H9 (cell line): Measurements from ENCODE around the gene DUSP21. TPM values are rescaled to one million over a fixed set of nuclear protein-coding genes. Genes with fewer than 3 reads are reported as not detected.
"Not testable (repeated sequence)": the region's sequence is repeated elsewhere in the genome, so short reads cannot be mapped to it uniquely, and the experiment has no call there.

ENCODE experiments used
- DNase-seq: peaks from one replicate; pipeline ENCODE4 v3.0.0-alpha.2; 2017
- H2AFZ ChIP-seq: one replicate; pipeline ENCODE4 v1.6.1; 2013; ENCODE audit warnings: mild to moderate bottlenecking, low read length, control low read depth, moderate library complexity
- H2AK5ac ChIP-seq: 2 replicates; pipeline ENCODE4 v1.6.1; 2013; ENCODE audit warnings: low read length, control low read depth, mixed read lengths; ENCODE audit not compliant: insufficient read length
- H2BK120ac ChIP-seq: one replicate; pipeline ENCODE4 v1.6.1; 2013; ENCODE audit warnings: low read depth, mild to moderate bottlenecking, low read length, control low read depth, inconsistent platforms; ENCODE audit not compliant: poor library complexity, severe bottlenecking
- H2BK12ac ChIP-seq: 2 replicates; pipeline ENCODE4 v1.6.1; 2013; ENCODE audit warnings: low read length, control low read depth, mixed read lengths, low read depth; ENCODE audit not compliant: insufficient read length
- H2BK15ac ChIP-seq: 2 replicates; pipeline ENCODE4 v1.6.1; 2013; ENCODE audit warnings: low read depth, low read length, control low read depth
- H2BK20ac ChIP-seq: one replicate; pipeline ENCODE4 v1.6.1; 2013; ENCODE audit warnings: low read depth, mild to moderate bottlenecking, low read length, control low read depth, inconsistent platforms; ENCODE audit not compliant: poor library complexity, severe bottlenecking
- H2BK5ac ChIP-seq: 2 replicates; pipeline ENCODE4 v1.6.1; 2013; ENCODE audit warnings: low read length, control low read depth, mixed read lengths; ENCODE audit not compliant: insufficient read length
- H3K14ac ChIP-seq: 2 replicates; pipeline ENCODE4 v1.6.1; 2013; ENCODE audit warnings: low read length, control low read depth; ENCODE audit not compliant: insufficient read depth
- H3K18ac ChIP-seq: 2 replicates; pipeline ENCODE4 v1.6.1; 2013; ENCODE audit warnings: low read depth, mild to moderate bottlenecking, mixed read lengths, low read length, control low read depth; ENCODE audit not compliant: insufficient read length
- H3K23ac ChIP-seq: 2 replicates; pipeline ENCODE4 v1.6.1; 2013; ENCODE audit warnings: low read length, control low read depth, mixed read lengths, low read depth; ENCODE audit not compliant: insufficient read length
- H3K23me2 ChIP-seq: 2 replicates; pipeline ENCODE4 v1.6.1; 2013; ENCODE audit warnings: low read depth, mild to moderate bottlenecking, mixed read lengths, low read length, control low read depth; ENCODE audit not compliant: insufficient read length, poor library complexity, severe bottlenecking
- H3K27ac ChIP-seq: 2 replicates; pipeline ENCODE4 v1.5.1; 2013; ENCODE audit warnings: low read length, control low read depth, mixed read lengths, low read depth; ENCODE audit not compliant: insufficient read length
- H3K27me3 ChIP-seq: 2 replicates; pipeline ENCODE4 v1.6.1; 2013; ENCODE audit warnings: low read length, control low read depth, inconsistent platforms; ENCODE audit not compliant: insufficient read depth
- H3K4ac ChIP-seq: 2 replicates; pipeline ENCODE4 v1.6.1; 2013; ENCODE audit warnings: low read depth, mild to moderate bottlenecking, control low read depth, inconsistent platforms, low read length, moderate library complexity
- H3K4me1 ChIP-seq: 2 replicates; pipeline ENCODE4 v1.6.1; 2013; ENCODE audit warnings: low read length, control low read depth, inconsistent platforms; ENCODE audit not compliant: insufficient read depth
- H3K4me2 ChIP-seq: 2 replicates; pipeline ENCODE4 v1.6.1; 2013; ENCODE audit warnings: low read length, control low read depth, mixed read lengths; ENCODE audit not compliant: insufficient read length, insufficient read depth
- H3K56ac ChIP-seq: 2 replicates; pipeline ENCODE4 v1.6.1; 2013; ENCODE audit warnings: low read depth, mild to moderate bottlenecking, mixed read lengths, low read length, control low read depth; ENCODE audit not compliant: insufficient read length
- H3K79me1 ChIP-seq: 2 replicates; pipeline ENCODE4 v1.6.1; 2013; ENCODE audit warnings: low read depth, mild to moderate bottlenecking, moderate library complexity, low read length, control low read depth, inconsistent platforms; ENCODE audit not compliant: insufficient read depth, poor library complexity, severe bottlenecking
- H3K79me2 ChIP-seq: 2 replicates; pipeline ENCODE4 v1.6.1; 2013; ENCODE audit warnings: low read length, control low read depth, inconsistent platforms; ENCODE audit not compliant: insufficient read depth
- H3K9ac ChIP-seq: 2 replicates; pipeline ENCODE4 v1.6.1; 2013; ENCODE audit warnings: low read length, control low read depth, mixed read lengths; ENCODE audit not compliant: insufficient read length; ENCODE audit errors: extremely low read depth
- H3K9me3 ChIP-seq: one replicate; pipeline ENCODE4 v1.6.1; 2013; ENCODE audit warnings: low read depth, low read length, inconsistent platforms; ENCODE audit not compliant: control insufficient read depth
- H3T11ph ChIP-seq: one replicate; pipeline ENCODE4 v1.6.1; 2013; ENCODE audit warnings: mild to moderate bottlenecking, low read length, control low read depth, inconsistent platforms
- H4K20me1 ChIP-seq: one replicate; pipeline ENCODE4 v1.6.1; 2013; ENCODE audit not compliant: control insufficient read depth, insufficient read length, insufficient read depth
- H4K5ac ChIP-seq: 2 replicates; pipeline ENCODE4 v1.6.1; 2013; ENCODE audit warnings: low read depth, mild to moderate bottlenecking, mixed read lengths, low read length, control low read depth; ENCODE audit not compliant: insufficient read length
- H4K8ac ChIP-seq: replicated peaks from 2 replicates; pipeline ENCODE4 v1.6.1; 2013; ENCODE audit warnings: low read length, control low read depth, mixed read lengths, low read depth; ENCODE audit not compliant: insufficient read length
- H4K91ac ChIP-seq: 2 replicates; pipeline ENCODE4 v1.6.1; 2013; ENCODE audit warnings: low read depth, mild to moderate bottlenecking, moderate library complexity, mixed read lengths, low read length, control low read depth; ENCODE audit not compliant: insufficient read length
- H3K27ac Mint-ChIP-seq, 3 experiments: 2 replicates in 2 of 3; 3 replicates in 1 of 3; pipeline ENCODE4 v1.8.0; 2020 to 2021; ENCODE audit warnings: mixed read lengths in 3 of 3, mild to moderate bottlenecking in 1 of 3, moderate library complexity in 1 of 3
- H3K27me3 Mint-ChIP-seq: 2 replicates; pipeline ENCODE4 v1.8.0; 2021; ENCODE audit warnings: low read depth, mild to moderate bottlenecking, moderate library complexity, mixed read lengths
- H3K36me3 Mint-ChIP-seq, 3 experiments: 2 replicates in 2 of 3; 3 replicates in 1 of 3; pipeline ENCODE4 v1.8.0; 2020 to 2021; ENCODE audit warnings: low read depth in 3 of 3, mixed read lengths in 3 of 3; ENCODE audit not compliant: insufficient read depth in 1 of 3
- H3K4me1 Mint-ChIP-seq, 2 experiments: 2 replicates each; pipeline ENCODE4 v1.8.0; 2020; ENCODE audit warnings: mixed read lengths in 2 of 2
- H3K4me3 Mint-ChIP-seq, 2 experiments: 2 replicates in 1 of 2; 3 replicates in 1 of 2; pipeline ENCODE4 v1.8.0; 2020 to 2021; ENCODE audit warnings: mild to moderate bottlenecking in 2 of 2, mixed read lengths in 2 of 2, moderate library complexity in 1 of 2
- H3K9me3 Mint-ChIP-seq, 2 experiments: 2 replicates in 1 of 2; 3 replicates in 1 of 2; pipeline ENCODE4 v1.8.0; 2020; ENCODE audit warnings: mild to moderate bottlenecking in 2 of 2, mixed read lengths in 2 of 2, moderate library complexity in 1 of 2
- CTCF ChIP-seq: fragments of 200-600 bp; sonication (generic); conservative IDR thresholded peaks from 3 replicates; pipeline ENCODE4 v1.8.0; 2021; ENCODE audit warnings: antibody characterized with exemption, mild to moderate bottlenecking
- WGBS: extraction: QIAGEN DNeasy Blood & Tissue Kit; methylation state at CpG from one replicate; pipeline ENCODE4 v1.1.7; 2013; ENCODE audit warnings: missing lambda C conversion rate, low lambda C conversion rate, mixed read lengths; ENCODE audit not compliant: insufficient read length; ENCODE audit errors: extremely low coverage; 5-methylcytosine and 5-hydroxymethylcytosine counted together
- total RNA-seq: library from RNA; stranded (reverse); gene quantifications from 2 replicates; pipeline ENCODE4 v1.2.1, GENCODE V29; 2021

DUSP21 gene
- total RNA-seq, 1 experiment from 2014 or later: not detected

- Histone ChIP-seq H4K20me1 (no peaks in the 10 kb centered on the region), H3K23ac (no peak overlapping the region), H3K4me1 (no peaks in the 10 kb centered on the region), H3K14ac (no peak overlapping the region), H3K56ac (no peak overlapping the region), H3K9ac (no peak overlapping the region), H2AK5ac (no peak overlapping the region), H2BK20ac (no peak overlapping the region), H2BK5ac (no peak overlapping the region), H3K27ac (no peak overlapping the region), H4K5ac (no peak overlapping the region), H3K4me2 (no peak overlapping the region), H3K18ac (no peak overlapping the region), H3K27me3 (no peaks in the 10 kb centered on the region), H2AFZ (no peak overlapping the region), H3T11ph (no peak overlapping the region), H3K23me2 (no peaks in the 10 kb centered on the region), H2BK12ac (no peak overlapping the region), H3K79me2 (no peaks in the 10 kb centered on the region), H4K91ac (no peak overlapping the region), H4K8ac (no peak overlapping the region), H2BK120ac (no peak overlapping the region), H3K4ac (no peak overlapping the region), H3K79me1 (no peaks in the 10 kb centered on the region), H3K9me3 (no peaks in the 10 kb centered on the region), H2BK15ac (no peak overlapping the region)
- Mint-ChIP-seq H3K4me3 (no peak overlapping the region), H3K36me3 (peaks cover 2 to 7% (median 6%) of the 10 kb centered on the region in 3 experiments; a peak in 3 of 7 replicates), H3K27me3 (no peaks in the 10 kb centered on the region), H3K4me1 (peaks cover 0 to 4% of the 10 kb centered on the region in 2 experiments; a peak in 1 of 4 replicates), H3K27ac (no peak overlapping the region), H3K9me3 (peaks cover 29 to 37% of the 10 kb centered on the region in 2 experiments)
- no peak for TF ChIP-seq CTCF
- no peak for DNase-seq
These were observed 21.2 kb upstream of the DUSP21 start for GRCh38 chrX:44822601-44823000.

GRCh38 chrX:44823193-44823592 is 20.6 kb upstream of the DUSP21 start:
- not testable (repeated sequence) for H4K8ac ChIP-seq, H2BK5ac ChIP-seq, H3K4me1 Mint-ChIP-seq, H4K91ac ChIP-seq, H2BK120ac ChIP-seq, H3K18ac ChIP-seq, H3K4me3 Mint-ChIP-seq, DNase-seq, H3K27me3 Mint-ChIP-seq, H3T11ph ChIP-seq, H2BK12ac ChIP-seq, H3K4ac ChIP-seq, H3K4me1 ChIP-seq, H3K27me3 ChIP-seq, H3K79me1 ChIP-seq, H3K27ac Mint-ChIP-seq, H2AFZ ChIP-seq, H4K5ac ChIP-seq, H2BK20ac ChIP-seq, H3K36me3 Mint-ChIP-seq, H3K9ac ChIP-seq, H3K14ac ChIP-seq, H2BK15ac ChIP-seq, H3K23me2 ChIP-seq, H2AK5ac ChIP-seq, H3K56ac ChIP-seq, H3K79me2 ChIP-seq, H3K23ac ChIP-seq, H3K9me3 ChIP-seq, H4K20me1 ChIP-seq, H3K27ac ChIP-seq, H3K4me2 ChIP-seq
- peaks cover 33 to 38% of the 10 kb centered on the region in 2 experiments for H3K9me3 Mint-ChIP-seq
- no CpG with 5 or more reads among the region's 2 CpGs for WGBS
